Measurements from ENCODE around the gene IPP.

DNA sequence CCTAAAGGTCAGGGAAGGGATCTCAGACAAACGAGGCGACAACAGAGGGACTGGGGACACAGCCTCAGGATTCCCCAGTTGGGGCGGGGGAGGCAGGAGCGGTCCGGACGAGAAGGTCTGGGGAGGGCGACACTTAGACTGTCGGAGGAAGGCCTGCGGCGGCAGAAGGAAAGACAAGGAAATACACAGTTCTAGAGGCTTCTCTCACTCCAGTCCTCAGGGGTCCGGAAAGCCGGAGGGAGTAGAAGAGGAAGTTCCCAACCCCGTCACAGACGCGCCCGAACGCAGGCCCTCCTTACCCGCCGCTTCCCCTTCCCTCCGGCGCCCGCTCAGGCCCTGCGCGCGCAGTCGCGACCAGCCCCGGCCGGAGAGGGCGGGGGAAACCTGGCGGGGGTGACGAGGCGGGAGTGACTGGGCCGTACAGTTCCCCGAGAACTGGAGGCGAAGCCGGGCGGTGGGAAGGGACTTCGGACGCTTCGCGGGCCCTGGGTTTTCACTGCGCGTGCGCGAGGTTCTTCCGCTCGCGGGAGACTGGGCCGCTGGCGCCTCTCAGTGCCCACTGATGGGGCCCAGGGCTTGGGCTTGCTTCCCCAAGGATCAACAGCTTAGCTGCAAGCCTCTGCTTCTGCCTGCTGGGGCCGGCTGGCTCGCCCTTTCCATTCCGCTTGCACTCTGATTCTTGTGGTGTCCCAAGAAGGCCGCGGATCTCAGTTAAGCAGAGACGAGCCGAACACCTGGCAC lies at the start of gene IPP:
- no peak for TF ChIP-seq ZNF384 (IDR thresholded peaks at IDR 0.05)
- no peak for TF ChIP-seq ARNT (IDR thresholded peaks at IDR 0.05)
- no peak for TF ChIP-seq SP1 (IDR thresholded peaks at IDR 0.05)
- TF ChIP-seq NFRKB (IDR thresholded peaks at IDR 0.05): no peak
- no peak for TF ChIP-seq SUZ12 (IDR thresholded peaks at IDR 0.05)
- TF ChIP-seq HDGF (IDR thresholded peaks at IDR 0.05; ENCODE audit: borderline replicate concordance): no peak
- TF ChIP-seq FOXM1 (IDR thresholded peaks at IDR 0.05; ENCODE audit: borderline replicate concordance): no peak
- no peak for TF ChIP-seq BHLHE40 (IDR thresholded peaks at IDR 0.05; ENCODE audit: borderline replicate concordance)
- no peak for TF ChIP-seq TARDBP (IDR thresholded peaks at IDR 0.05)
- no peak for TF ChIP-seq FOXA1 (IDR thresholded peaks at IDR 0.05)
- TF ChIP-seq CTBP1 (IDR thresholded peaks at IDR 0.05; ENCODE audit: borderline replicate concordance): no peak
- TF ChIP-seq FOXK2 (IDR thresholded peaks at IDR 0.05): no peak
- TF ChIP-seq L3MBTL2 (conservative IDR thresholded peaks at IDR 0.05): peak; percentile 32; the same call in 1 of the 2 replicates

Measured in HEK293T (cell line).